HepG2 (cell line): ENCODE data around the gene EEF1AKMT4. TPM values are rescaled to one million over a fixed set of nuclear protein-coding genes. Genes with fewer than 3 reads are reported as not detected.
A peak's percentile ranks its signal among the peaks of the same experiment; 100 is the strongest.

ENCODE experiments used
- AGO1 ChIP-seq: fragments of 200-400 bp; formaldehyde crosslinking; IDR thresholded peaks from 2 replicates; pipeline ENCODE4 v1.6.1; 2017; ENCODE audit warnings: mild to moderate bottlenecking, low read depth, low read length, moderate library complexity; ENCODE audit not compliant: poor library complexity, severe bottlenecking
- CHD2 ChIP-seq: IDR thresholded peaks from 2 replicates; pipeline ENCODE4 v1.6.1; 2011; ENCODE audit warnings: low read depth, low read length, improper control_type of control experiment
- GABPB1 ChIP-seq: IDR thresholded peaks from 2 replicates; pipeline ENCODE4 v1.6.1; 2016; ENCODE audit warnings: mild to moderate bottlenecking, missing genetic modification reagents, moderate library complexity, missing compliant biosample characterization
- HNRNPLL ChIP-seq: fragments of 200-400 bp; formaldehyde crosslinking; IDR thresholded peaks from 2 replicates; pipeline ENCODE4 v1.6.1; 2017; ENCODE audit warnings: mild to moderate bottlenecking, low read depth, low read length; ENCODE audit not compliant: poor library complexity, severe bottlenecking
- KDM2A ChIP-seq: sonication (generic); formaldehyde crosslinking; IDR thresholded peaks from 2 replicates; pipeline ENCODE4 v1.4.0; 2020; ENCODE audit warnings: low read depth, missing genetic modification reagents, borderline replicate concordance
- SMAD9 ChIP-seq: sonication (generic); formaldehyde crosslinking; IDR thresholded peaks from 2 replicates; pipeline ENCODE4 v1.5.1; 2020; ENCODE audit warnings: mild to moderate bottlenecking, missing genetic modification reagents
- TEAD2 ChIP-seq: sonication (generic); formaldehyde crosslinking; IDR thresholded peaks from 2 replicates; pipeline ENCODE4 v1.9.0; 2021; ENCODE audit warnings: missing genetic modification reagents
- THYN1 ChIP-seq: sonication (generic); formaldehyde crosslinking; IDR thresholded peaks from 2 replicates; pipeline ENCODE4 v1.8.1; 2023; ENCODE audit warnings: low read depth, mild to moderate bottlenecking, moderate library complexity, missing genetic modification reagents, borderline replicate concordance
- ZNF263 ChIP-seq: sonication (generic); formaldehyde crosslinking; IDR thresholded peaks from 2 replicates; pipeline ENCODE4 v1.4.0; 2020; ENCODE audit warnings: missing genetic modification reagents
- ZNF546 ChIP-seq: sonication (generic); formaldehyde crosslinking; conservative IDR thresholded peaks from 2 replicates; pipeline ENCODE4 v1.8.1; 2023; ENCODE audit warnings: mild to moderate bottlenecking, missing genetic modification reagents
- ZNF768 ChIP-seq: sonication (generic); formaldehyde crosslinking; IDR thresholded peaks from 2 replicates; pipeline ENCODE4 v1.4.0; 2020; ENCODE audit warnings: missing genetic modification reagents
- ZNF883 ChIP-seq: sonication (generic); formaldehyde crosslinking; IDR thresholded peaks from 2 replicates; pipeline ENCODE4 v1.5.1; 2020; ENCODE audit warnings: mild to moderate bottlenecking, missing genetic modification reagents; ENCODE audit errors: not compliant biosample characterization
- polyA plus RNA-seq, 8 experiments: library from polyadenylated mRNA; depleted of rRNA in 3 of 8; stranded (reverse) in 7 of 8; unstranded in 1 of 8; fragments of >200 nt; fragmentation: Illumina TruSeq in 4 of 8; extraction: Trizol in 4 of 8; gene quantifications; 2 replicates each; pipeline versions ENCODE4 v1.2.1 to v1.2.3, GENCODE V29; 2011 to 2016; ENCODE audit warnings: low read depth in 4 of 8, missing spikeins in 1 of 8, mixed read lengths in 1 of 8; ENCODE audit not compliant: insufficient read depth in 1 of 8
- total RNA-seq, 5 experiments: library from RNA; depleted of rRNA; stranded (reverse); fragments of >200 nt; fragmentation: Illumina TruSeq; extraction: Trizol; gene quantifications; 2 replicates each; pipeline ENCODE4 v1.2.3, GENCODE V29; 2016; ENCODE audit warnings: low read depth in 1 of 5
- TF ChIP-seq, protein P1 (sequence below): sonication (generic); formaldehyde crosslinking; IDR thresholded peaks from 2 replicates; pipeline ENCODE4 v1.4.0; 2020; ENCODE audit warnings: missing genetic modification reagents
- TF ChIP-seq, protein P2 (sequence below): sonication (generic); formaldehyde crosslinking; IDR thresholded peaks from 2 replicates; pipeline ENCODE4 v1.4.0; 2020; ENCODE audit warnings: low read depth, mild to moderate bottlenecking, missing genetic modification reagents
- TF ChIP-seq, protein P3 (sequence below): sonication (generic); formaldehyde crosslinking; IDR thresholded peaks from 2 replicates; pipeline ENCODE4 v1.5.0; 2020; ENCODE audit warnings: mild to moderate bottlenecking, missing genetic modification reagents
- TF ChIP-seq, protein P4 (sequence below): sonication (generic); formaldehyde crosslinking; IDR thresholded peaks from 2 replicates; pipeline ENCODE4 v1.4.0; 2020; ENCODE audit warnings: missing genetic modification reagents
- TF ChIP-seq, protein P5 (sequence below): IDR thresholded peaks from 2 replicates; pipeline ENCODE4 v1.6.1; 2016; ENCODE audit warnings: missing biosample characterization, missing genetic modification reagents, low read depth
- TF ChIP-seq, protein P6 (sequence below): sonication (generic); formaldehyde crosslinking; IDR thresholded peaks from 2 replicates; pipeline ENCODE4 v1.4.0; 2020; ENCODE audit warnings: missing genetic modification reagents, mild to moderate bottlenecking, borderline replicate concordance

Gene EEF1AKMT4
- total and polyA plus RNA-seq, 2 of the 13 experiments (the other 11 are each of a cell fraction or from before 2014, with no cell fraction given), result 13.1 to 15.8 TPM

DNA sequence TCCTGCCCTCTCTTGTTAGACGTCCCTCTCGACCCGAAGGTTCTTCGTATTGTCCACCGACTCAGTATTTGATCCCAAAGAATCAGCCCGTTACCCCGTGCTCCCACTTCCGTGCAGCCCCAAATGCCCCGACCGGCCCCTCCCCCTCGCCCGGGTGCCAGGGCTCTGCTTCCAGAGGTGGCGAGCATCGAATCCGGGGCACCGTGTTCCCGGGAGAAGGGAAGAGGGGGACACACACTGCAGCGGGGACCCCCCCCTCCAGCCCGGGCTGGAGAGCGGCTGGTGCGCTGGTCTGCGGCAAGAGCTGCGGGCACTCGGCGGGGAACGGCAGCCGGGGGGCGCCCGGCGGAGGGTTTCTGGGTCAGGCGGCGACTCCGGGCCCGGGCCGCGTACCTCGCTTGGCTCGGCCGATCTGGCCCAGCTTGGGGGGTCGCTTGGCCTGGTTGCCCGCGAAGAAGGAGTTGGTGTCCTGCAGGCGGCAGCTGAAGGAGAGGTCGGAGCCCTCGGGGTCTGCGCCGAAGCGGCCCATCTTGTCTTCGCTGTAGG, 11.3 kb downstream of the EEF1AKMT4 start (continued):
- TF ChIP-seq, protein P1, sequence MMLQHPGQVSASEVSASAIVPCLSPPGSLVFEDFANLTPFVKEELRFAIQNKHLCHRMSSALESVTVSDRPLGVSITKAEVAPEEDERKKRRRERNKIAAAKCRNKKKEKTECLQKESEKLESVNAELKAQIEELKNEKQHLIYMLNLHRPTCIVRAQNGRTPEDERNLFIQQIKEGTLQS (CRISPR knock-in tag), result 0 out of 2 replicates have a peak, but pooled peaks have one; percentile 17
- TF ChIP-seq SMAD9 (CRISPR knock-in tag) (no peak), ZNF546 (CRISPR knock-in tag) (no peak), GABPB1 (0 out of 2 replicates have a peak, but pooled peaks have one; percentile 16), THYN1 (CRISPR knock-in tag) (no peak), HNRNPLL (peak; percentile 32), KDM2A (CRISPR knock-in tag) (no peak), ZNF883 (CRISPR knock-in tag) (no peak), ZNF768 (CRISPR knock-in tag) (no peak), CHD2 (no peak), ZNF263 (CRISPR knock-in tag) (0 out of 2 replicates have a peak, but pooled peaks have one; percentile 29), TEAD2 (CRISPR knock-in tag) (no peak), AGO1 (peak; percentile 85)
- TF ChIP-seq, protein P2, sequence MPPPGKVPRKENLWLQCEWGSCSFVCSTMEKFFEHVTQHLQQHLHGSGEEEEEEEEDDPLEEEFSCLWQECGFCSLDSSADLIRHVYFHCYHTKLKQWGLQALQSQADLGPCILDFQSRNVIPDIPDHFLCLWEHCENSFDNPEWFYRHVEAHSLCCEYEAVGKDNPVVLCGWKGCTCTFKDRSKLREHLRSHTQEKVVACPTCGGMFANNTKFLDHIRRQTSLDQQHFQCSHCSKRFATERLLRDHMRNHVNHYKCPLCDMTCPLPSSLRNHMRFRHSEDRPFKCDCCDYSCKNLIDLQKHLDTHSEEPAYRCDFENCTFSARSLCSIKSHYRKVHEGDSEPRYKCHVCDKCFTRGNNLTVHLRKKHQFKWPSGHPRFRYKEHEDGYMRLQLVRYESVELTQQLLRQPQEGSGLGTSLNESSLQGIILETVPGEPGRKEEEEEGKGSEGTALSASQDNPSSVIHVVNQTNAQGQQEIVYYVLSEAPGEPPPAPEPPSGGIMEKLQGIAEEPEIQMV (CRISPR knock-in tag), result no peak
- TF ChIP-seq, protein P3, sequence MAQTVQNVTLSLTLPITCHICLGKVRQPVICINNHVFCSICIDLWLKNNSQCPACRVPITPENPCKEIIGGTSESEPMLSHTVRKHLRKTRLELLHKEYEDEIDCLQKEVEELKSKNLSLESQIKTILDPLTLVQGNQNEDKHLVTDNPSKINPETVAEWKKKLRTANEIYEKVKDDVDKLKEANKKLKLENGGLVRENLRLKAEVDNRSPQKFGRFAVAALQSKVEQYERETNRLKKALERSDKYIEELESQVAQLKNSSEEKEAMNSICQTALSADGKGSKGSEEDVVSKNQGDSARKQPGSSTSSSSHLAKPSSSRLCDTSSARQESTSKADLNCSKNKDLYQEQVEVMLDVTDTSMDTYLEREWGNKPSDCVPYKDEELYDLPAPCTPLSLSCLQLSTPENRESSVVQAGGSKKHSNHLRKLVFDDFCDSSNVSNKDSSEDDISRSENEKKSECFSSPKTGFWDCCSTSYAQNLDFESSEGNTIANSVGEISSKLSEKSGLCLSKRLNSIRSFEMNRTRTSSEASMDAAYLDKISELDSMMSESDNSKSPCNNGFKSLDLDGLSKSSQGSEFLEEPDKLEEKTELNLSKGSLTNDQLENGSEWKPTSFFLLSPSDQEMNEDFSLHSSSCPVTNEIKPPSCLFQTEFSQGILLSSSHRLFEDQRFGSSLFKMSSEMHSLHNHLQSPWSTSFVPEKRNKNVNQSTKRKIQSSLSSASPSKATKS, result no peak
- TF ChIP-seq, protein P4, sequence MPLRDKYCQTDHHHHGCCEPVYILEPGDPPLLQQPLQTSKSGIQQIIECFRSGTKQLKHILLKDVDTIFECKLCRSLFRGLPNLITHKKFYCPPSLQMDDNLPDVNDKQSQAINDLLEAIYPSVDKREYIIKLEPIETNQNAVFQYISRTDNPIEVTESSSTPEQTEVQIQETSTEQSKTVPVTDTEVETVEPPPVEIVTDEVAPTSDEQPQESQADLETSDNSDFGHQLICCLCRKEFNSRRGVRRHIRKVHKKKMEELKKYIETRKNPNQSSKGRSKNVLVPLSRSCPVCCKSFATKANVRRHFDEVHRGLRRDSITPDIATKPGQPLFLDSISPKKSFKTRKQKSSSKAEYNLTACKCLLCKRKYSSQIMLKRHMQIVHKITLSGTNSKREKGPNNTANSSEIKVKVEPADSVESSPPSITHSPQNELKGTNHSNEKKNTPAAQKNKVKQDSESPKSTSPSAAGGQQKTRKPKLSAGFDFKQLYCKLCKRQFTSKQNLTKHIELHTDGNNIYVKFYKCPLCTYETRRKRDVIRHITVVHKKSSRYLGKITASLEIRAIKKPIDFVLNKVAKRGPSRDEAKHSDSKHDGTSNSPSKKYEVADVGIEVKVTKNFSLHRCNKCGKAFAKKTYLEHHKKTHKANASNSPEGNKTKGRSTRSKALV, result 0 out of 2 replicates have a peak, but pooled peaks have one; percentile 8
- TF ChIP-seq, protein P5, sequence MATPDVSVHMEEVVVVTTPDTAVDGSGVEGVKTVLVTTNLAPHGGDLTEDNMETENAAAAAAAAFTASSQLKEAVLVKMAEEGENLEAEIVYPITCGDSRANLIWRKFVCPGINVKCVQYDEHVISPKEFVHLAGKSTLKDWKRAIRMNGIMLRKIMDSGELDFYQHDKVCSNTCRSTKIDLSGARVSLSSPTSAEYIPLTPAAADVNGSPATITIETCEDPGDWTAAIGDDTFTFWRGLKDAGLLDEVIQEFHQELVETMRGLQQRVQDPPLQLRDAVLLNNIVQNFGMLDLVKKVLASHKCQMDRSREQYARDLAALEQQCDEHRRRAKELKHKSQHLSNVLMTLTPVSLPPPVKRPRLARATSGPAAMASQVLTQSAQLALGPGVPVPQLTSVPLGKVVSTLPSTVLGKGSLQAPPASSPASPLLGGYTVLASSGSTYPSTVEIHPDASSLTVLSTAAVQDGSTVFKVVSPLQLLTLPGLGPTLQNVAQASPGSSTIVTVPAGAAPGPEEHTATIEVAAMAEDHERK (CRISPR knock-in tag), result no peak
- TF ChIP-seq, protein P6, sequence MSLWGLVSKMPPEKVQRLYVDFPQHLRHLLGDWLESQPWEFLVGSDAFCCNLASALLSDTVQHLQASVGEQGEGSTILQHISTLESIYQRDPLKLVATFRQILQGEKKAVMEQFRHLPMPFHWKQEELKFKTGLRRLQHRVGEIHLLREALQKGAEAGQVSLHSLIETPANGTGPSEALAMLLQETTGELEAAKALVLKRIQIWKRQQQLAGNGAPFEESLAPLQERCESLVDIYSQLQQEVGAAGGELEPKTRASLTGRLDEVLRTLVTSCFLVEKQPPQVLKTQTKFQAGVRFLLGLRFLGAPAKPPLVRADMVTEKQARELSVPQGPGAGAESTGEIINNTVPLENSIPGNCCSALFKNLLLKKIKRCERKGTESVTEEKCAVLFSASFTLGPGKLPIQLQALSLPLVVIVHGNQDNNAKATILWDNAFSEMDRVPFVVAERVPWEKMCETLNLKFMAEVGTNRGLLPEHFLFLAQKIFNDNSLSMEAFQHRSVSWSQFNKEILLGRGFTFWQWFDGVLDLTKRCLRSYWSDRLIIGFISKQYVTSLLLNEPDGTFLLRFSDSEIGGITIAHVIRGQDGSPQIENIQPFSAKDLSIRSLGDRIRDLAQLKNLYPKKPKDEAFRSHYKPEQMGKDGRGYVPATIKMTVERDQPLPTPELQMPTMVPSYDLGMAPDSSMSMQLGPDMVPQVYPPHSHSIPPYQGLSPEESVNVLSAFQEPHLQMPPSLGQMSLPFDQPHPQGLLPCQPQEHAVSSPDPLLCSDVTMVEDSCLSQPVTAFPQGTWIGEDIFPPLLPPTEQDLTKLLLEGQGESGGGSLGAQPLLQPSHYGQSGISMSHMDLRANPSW, result no peak
